ENCODE measurements around the gene TASP1.
"Not testable (repeated sequence)": the region's sequence is repeated elsewhere in the genome, so short reads cannot be mapped to it uniquely, and the experiment has no call there.

The TASP1 gene

GRCh38 chr20:13403453-13403852 lies 235.3 kb downstream of the TASP1 start:
- DNase-seq (ENCODE audit: extremely low read depth in 1 of 2, low read depth in 1 of 2): no peak

GRCh38 chr20:13402986-13403385 lies 235.7 kb downstream of the TASP1 start:
- DNase-seq (ENCODE audit: extremely low read depth in 1 of 2, low read depth in 1 of 2): no peak

DNA sequence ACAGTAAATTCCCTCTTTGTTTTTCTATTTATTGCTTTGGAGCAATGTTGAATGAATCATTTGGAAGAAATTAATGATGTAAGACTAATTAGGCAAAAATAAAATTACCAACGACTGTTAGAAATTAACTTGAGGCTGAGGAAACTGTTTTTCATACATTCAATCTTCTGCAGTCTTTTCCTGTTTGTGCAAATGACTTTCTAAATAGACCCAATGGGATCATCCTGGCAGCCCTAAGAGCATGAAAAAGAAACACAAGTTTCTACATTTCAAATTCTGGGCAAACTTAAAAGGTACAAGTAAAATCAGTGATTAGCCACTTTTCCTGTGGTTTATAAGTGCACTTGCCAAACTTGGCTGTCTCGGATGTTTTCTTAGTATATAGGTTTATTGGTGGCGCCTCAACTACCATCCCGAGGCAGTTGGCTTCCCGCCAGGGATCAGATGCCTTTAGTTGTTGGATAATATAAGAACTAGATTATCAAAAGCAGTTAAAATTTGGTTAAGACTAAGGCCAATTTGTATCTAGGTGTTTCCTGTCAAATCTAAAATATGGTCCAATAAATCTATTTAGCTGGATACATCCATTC lies 236.5 kb downstream of the TASP1 start:
- no peak for DNase-seq (ENCODE audit: extremely low read depth in 1 of 2, low read depth in 1 of 2)

- DNase-seq (ENCODE audit: extremely low read depth in 1 of 2, low read depth in 1 of 2): no peak
Measured at GRCh38 chr20:13401596-13401995, 237.1 kb downstream of the TASP1 start.

GRCh38 chr20:13400453-13400852 lies 238.3 kb downstream of the TASP1 start:
- no peak for DNase-seq (ENCODE audit: extremely low read depth in 1 of 2, low read depth in 1 of 2)

DNA sequence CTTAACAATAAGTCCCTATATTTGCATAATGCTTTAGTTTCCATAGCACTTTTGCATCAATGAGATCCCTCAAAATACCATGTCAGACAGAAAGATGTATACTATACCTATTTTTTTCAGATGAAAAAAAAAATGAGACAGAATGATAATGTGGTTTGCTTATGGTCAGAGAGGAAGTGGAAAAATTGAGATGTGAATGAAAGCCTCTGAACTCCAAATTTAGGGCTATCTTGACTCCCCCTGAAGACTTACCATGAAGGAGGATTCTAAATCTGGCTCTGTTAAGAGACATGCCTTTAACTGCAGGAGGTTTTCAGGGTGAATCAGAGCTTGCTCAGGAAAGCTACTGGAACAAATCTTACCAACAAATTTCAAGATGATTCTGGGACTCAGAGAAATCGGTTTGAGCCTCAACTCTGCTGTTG lies 241.4 kb downstream of the TASP1 start:
- DNase-seq (ENCODE audit: extremely low read depth in 1 of 2, low read depth in 1 of 2): no peak

- no peak for DNase-seq (ENCODE audit: extremely low read depth in 1 of 2, low read depth in 1 of 2)
Measured at GRCh38 chr20:13396826-13397225, 241.9 kb downstream of the TASP1 start.

GRCh38 chr20:13396022-13396421 lies 242.7 kb downstream of the TASP1 start:
- DNase-seq (ENCODE audit: extremely low read depth in 1 of 2, low read depth in 1 of 2): no peak

DNA sequence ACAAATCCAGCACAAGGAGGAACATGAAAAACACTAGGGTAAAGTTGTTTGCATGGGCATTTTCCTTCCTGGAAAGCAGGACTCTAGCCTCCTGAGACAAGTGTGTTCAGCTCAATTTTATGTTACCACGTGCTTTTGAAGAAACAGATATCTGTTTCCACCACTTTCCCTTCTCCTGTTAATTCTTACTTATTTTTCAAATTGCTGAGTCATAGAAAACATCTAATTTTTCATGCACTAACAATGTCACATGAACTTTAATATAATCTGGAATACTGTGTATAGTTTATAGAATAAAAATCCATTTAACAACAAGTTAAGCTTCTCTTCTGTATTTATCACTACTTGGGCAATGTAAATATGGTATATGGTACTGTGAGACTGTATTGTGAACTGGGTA lies 243.5 kb downstream of the TASP1 start:
- no peak for DNase-seq (ENCODE audit: extremely low read depth in 1 of 2, low read depth in 1 of 2)

DNA sequence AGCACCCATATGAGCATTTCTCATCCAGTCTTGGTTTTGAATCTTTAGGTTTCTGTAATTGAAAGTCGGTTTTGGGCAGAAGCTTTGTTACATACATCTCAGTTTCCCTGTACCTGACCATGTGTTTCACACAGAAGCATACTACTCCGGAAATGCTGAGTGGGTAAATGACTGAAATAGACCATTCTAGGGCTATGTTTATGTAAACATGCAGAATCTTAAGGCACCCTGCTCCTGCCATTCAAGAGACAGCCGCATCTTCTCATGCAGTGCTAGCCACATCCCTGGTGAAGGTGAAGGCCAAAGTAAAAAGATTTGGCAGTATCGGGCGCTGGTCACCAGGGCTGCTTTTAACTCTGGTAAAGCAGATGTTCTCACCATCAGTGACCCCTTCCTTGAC lies 246.3 kb downstream of the TASP1 start:
- no peak for DNase-seq (ENCODE audit: extremely low read depth in 1 of 2, low read depth in 1 of 2)

DNA sequence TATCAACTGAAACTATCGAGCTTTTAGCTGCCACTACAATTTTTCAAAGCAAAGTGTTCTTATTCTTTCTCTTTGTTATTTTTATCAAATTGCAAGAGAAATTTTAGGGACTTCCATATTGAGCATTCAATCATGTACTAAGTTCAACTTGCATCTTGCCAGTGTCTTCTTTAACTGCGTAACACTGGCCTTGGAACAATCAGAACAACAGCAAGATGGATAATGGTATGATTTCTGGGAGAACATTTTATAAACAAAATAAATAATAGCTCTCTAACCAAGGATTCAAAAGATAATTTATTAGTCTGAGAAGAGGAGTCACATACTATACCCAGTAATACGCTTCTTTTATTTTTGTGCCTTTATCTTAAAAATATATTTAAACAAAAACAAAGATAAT lies 249.6 kb downstream of the TASP1 start:
- no peak for DNase-seq (ENCODE audit: extremely low read depth in 1 of 2, low read depth in 1 of 2)

DNA sequence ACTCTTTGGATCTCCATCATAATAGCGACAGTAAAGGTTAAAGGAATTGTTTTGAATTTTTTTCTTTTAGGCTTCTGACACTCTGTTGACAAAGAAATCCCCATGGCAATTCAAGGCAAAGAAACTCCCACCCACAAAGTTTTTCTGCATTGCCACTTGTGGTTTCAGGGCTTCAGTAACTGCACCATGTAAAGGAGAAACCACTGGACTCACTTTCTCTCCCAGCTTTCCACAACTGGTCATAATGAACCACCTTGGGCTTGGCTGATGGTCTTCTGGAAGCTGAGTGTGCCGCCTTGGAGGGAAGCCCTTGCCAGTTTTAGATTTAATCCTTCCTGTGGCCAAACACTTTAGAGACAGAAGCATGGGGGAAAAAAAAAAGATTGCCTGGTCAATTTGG lies 254.6 kb downstream of the TASP1 start:
- DNase-seq (ENCODE audit: extremely low read depth in 1 of 2, low read depth in 1 of 2): no peak

GRCh38 chr20:13382786-13383185 lies 255.9 kb downstream of the TASP1 start:
- DNase-seq (ENCODE audit: extremely low read depth in 1 of 2, low read depth in 1 of 2): no peak

- not testable (repeated sequence) for DNase-seq (ENCODE audit: extremely low read depth in 1 of 2, low read depth in 1 of 2)
Measured at GRCh38 chr20:13380497-13381229, 258.1 kb downstream of the TASP1 start.

DNA sequence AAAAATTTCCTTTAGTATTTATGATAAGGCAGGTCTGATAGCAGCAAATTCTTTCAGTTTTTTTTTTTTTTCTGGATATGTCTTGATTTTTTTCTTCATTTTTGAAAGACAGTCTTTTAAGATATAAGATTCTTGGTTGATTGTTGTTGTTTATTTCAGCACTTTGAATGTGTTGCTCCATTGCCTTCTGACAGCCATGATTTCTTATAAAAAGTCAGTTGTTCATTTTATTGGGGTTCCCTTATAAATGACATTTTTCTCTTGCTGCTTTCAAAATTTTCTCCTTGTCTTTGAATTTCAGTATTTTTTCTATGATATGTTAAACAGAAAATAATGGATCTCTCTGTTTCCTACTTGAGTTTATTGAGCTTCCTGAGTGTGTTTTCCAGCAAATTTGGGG lies 265.3 kb downstream of the TASP1 start:
- DNase-seq (ENCODE audit: extremely low read depth in 1 of 2, low read depth in 1 of 2): no peak

DNA sequence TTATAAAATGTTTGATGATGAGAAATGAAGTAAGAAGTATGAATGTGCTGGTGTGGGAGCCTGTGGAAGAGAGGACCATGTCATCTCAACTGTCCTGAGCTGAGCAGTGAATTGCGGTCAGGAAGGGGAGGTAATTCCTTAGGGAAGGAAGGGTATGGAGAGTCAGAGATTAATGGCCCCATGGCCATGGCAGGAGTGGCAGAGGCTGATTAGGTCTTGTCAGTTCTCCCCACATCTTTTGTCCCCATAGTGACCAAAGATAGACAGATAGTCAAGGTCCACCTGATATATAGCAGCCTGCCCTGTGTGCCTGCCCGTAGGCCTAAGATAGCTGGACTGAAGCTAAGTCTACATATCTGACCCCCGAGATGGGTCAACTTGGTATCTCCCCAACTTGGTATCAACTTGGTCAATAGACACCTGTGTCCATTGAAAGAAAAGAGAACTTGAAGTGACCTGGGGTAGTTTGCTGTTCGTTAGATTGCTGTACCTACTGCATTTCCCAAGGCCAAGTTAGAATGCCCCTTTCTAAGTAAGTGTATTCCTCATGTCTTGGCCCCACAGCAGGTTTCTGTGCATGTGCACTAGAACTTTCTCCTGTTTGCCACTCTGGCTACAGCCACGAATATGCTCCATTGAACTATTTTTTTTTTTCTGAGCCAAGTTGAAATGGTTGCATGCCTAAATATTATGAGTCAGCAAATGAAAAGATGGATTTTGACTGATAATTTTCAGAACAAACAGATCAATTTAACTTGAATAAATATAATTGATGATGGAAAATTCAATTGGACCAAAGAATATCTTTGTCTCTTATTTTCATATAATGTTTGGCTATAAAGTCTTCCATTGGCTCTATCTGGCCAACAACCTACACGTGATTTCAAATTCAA lies 274.2 kb downstream of the TASP1 start:
- no peak for DNase-seq (ENCODE audit: extremely low read depth in 1 of 2, low read depth in 1 of 2)

- no peak for DNase-seq (ENCODE audit: extremely low read depth in 1 of 2, low read depth in 1 of 2)
Measured at GRCh38 chr20:13363473-13363872, 275.3 kb downstream of the TASP1 start.

DNA sequence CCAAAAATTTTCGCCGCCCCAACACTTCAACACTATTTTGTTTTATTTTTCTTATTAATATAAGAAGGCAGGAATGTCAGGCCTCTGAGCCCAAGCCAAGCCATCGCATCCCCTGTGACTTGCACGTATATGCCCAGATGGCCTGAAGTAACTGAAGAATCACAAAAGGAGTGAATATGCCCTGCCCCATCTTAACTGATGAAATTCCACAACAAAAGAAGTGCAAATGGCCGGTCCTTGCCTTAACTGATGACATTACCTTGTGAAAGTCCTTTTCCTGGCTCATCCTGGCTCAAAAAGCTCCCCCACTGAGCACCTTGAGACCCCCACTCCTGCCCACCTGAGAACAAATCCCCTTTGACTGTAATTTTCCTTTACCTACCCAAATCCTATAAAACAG lies 276.6 kb downstream of the TASP1 start:
- not testable (repeated sequence) for DNase-seq (ENCODE audit: extremely low read depth in 1 of 2, low read depth in 1 of 2)

GRCh38 chr20:13358936-13359335 lies 279.8 kb downstream of the TASP1 start:
- not testable (repeated sequence) for DNase-seq (ENCODE audit: extremely low read depth in 1 of 2, low read depth in 1 of 2)

DNA sequence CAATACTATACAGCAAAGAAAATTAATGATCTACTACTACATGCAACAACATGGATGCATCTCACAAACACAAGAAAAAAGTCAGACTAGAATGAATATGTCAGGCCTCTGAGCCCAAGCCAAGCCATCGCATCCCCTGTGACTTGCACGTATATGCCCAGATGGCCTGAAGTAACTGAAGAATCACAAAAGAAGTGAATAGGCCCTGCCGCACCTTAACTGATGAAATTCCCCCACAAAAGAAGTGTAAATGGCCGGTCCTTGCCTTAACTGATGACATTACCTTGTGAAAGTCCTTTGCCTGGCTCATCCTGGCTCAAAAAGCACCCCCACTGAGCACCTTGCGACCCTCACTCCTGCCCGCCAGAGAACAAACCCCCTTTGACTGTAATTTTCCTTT lies 280.9 kb downstream of the TASP1 start:
- not testable (repeated sequence) for DNase-seq (ENCODE audit: extremely low read depth in 1 of 2, low read depth in 1 of 2)

DNA sequence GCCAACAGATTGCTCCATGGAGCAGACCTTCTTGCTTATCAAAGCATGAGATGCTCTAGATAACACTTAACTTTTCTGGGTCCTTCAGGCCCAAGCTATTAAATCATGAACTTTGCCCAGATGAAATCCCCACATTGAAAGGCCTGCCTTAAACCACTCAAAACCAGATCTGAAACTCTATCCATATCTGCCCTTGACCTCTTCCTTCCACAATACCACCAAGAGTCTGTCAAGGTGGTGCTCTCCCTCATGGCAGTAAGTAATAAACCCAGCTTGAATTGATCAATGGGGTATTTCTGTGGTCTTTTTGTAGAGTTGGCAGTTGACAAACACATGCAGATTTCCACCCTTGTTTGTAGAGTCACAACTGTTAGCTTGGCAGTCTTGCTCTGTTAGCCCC lies 282.1 kb downstream of the TASP1 start:
- DNase-seq (ENCODE audit: extremely low read depth in 1 of 2, low read depth in 1 of 2): no peak
